ENCODE results near the gene C2CD2. TPM values are rescaled to one million over a fixed set of nuclear protein-coding genes. Genes with fewer than 3 reads are reported as not detected.

C2CD2 gene
- total and polyA plus RNA-seq, 2 donors (not counting 3 experiments of a cell fraction or from before 2014, with no cell fraction given) = 32.6 to 41.2 TPM

GRCh38 chr21:41894511-41894910 is 59.3 kb downstream of the C2CD2 start:
- ChIA-PET CTCF (interaction anchor here (0.6 to 2.4 kb wide), 7 partner anchors 11 to 223 kb away, joined by 3 to 7 read pairs (median 4); no protein-coding TSS in a partner anchor), POLR2A (no interaction called here)
- no peak overlapping the region for H3K4me3 ChIP-seq (replicated peaks in 1 of 3; ENCODE audit: insufficient read depth in 1 of 3, low read depth in 1 of 3, low read length in 3 of 3)
- peaks cover 0 to 21% of the 10 kb centered on the region in 2 experiments for H3K36me3 ChIP-seq (ENCODE audit: control insufficient read depth in 2 of 2, extremely low read depth in 1 of 2, insufficient read depth in 2 of 2, low read length in 2 of 2)
- dilution Hi-C loops (cut with MboI; ENCODE audit: extremely low pct_ligation_motif_present, low sequenced_read_pairs) = no loop called here
- BruUV-seq (replicated peaks) = no TSS peak
- no peak overlapping the region for H3K9ac ChIP-seq (replicated peaks; ENCODE audit: extremely low read depth, insufficient read depth, low read length)
- no peaks in the 10 kb centered on the region for H3K79me2 ChIP-seq (ENCODE audit: control insufficient read depth, insufficient read depth, low read length)
- peaks cover 15% of the 10 kb centered on the region for H3K4me1 ChIP-seq (ENCODE audit: control insufficient read depth, extremely low read depth, insufficient read depth, low read length)
- no peaks in the 10 kb centered on the region for H3K9me1 ChIP-seq (replicated peaks; ENCODE audit: control insufficient read depth, extremely low read depth, insufficient read depth, low read length)
- no peak overlapping the region for H2AFZ ChIP-seq (ENCODE audit: low read depth, low read length)
- no peak overlapping the region for H3K27ac ChIP-seq (ENCODE audit: insufficient read depth, low read depth, low read length)
- no peaks in the 10 kb centered on the region for H4K20me1 ChIP-seq (replicated peaks; ENCODE audit: control insufficient read depth, extremely low read depth, insufficient read depth, low read length)
- FAIRE-seq (no peak), DNase-seq (ENCODE audit: low read depth, low spot score) (no peak)
- no peak overlapping the region for H3K4me2 ChIP-seq (ENCODE audit: insufficient read depth, low read length)
- H3K9me3 ChIP-seq (replicated peaks; ENCODE audit: control insufficient read depth, insufficient read depth, low read length) = no peaks in the 10 kb centered on the region
- TF ChIP-seq MYC (IDR thresholded peaks at IDR 0.05; ENCODE audit: low read depth, low read length) (no peak), POLR2AphosphoS5 (IDR thresholded peaks at IDR 0.05; ENCODE audit: insufficient read depth, low read depth, low read length) (no peak), GATA2 (IDR thresholded peaks at IDR 0.05; ENCODE audit: insufficient read depth, insufficient read length, low read depth, low read length) (no peak), MAX (IDR thresholded peaks at IDR 0.05; ENCODE audit: insufficient read depth, insufficient read length) (no peak)
- no peaks in the 10 kb centered on the region for H3K27me3 ChIP-seq (ENCODE audit: control insufficient read depth in 2 of 2, insufficient read depth in 2 of 2, low read length in 2 of 2)
- intact Hi-C loops (cut with micrococcal nuclease) = no loop called here

GRCh38 chr21:41892726-41893125 is 61.1 kb downstream of the C2CD2 start:
- DNase-seq (ENCODE audit: low read depth, low spot score) = no peak
- BruUV-seq (replicated peaks) = no TSS peak
- FAIRE-seq = no peak
- ChIA-PET POLR2A (no interaction called here), CTCF (no interaction called here)
- TF ChIP-seq EZH2 (IDR thresholded peaks at IDR 0.05; ENCODE audit: borderline replicate concordance, low read depth, low read length, severe bottlenecking) (no peak), POLR2A (IDR thresholded peaks at IDR 0.05; ENCODE audit: low read depth, low read length) (no peak), JUN (IDR thresholded peaks at IDR 0.05; ENCODE audit: borderline replicate concordance, insufficient read depth, insufficient read length, low read depth) (no peak), POLR2AphosphoS5 (IDR thresholded peaks at IDR 0.05; ENCODE audit: insufficient read depth, low read depth, low read length) (no peak), FOS (IDR thresholded peaks at IDR 0.05; ENCODE audit: borderline replicate concordance, insufficient read depth, low read length) (no peak), GATA2 (IDR thresholded peaks at IDR 0.05; ENCODE audit: insufficient read depth, insufficient read length, low read depth, low read length) (no peak), MYC (IDR thresholded peaks at IDR 0.05; ENCODE audit: low read depth, low read length) (no peak), CTCF (IDR thresholded peaks at IDR 0.05; ENCODE audit: extremely low read depth in 1 of 2, insufficient read depth in 1 of 2, low read depth in 1 of 2, low read length in 2 of 2) (no peak), MAX (IDR thresholded peaks at IDR 0.05; ENCODE audit: insufficient read depth, insufficient read length) (no peak)
- H3K4me3 ChIP-seq (replicated peaks in 1 of 3; ENCODE audit: insufficient read depth in 1 of 3, low read depth in 1 of 3, low read length in 3 of 3) = no peak overlapping the region
- H3K9me3 ChIP-seq (replicated peaks; ENCODE audit: control insufficient read depth, insufficient read depth, low read length) = no peaks in the 10 kb centered on the region
- no peaks in the 10 kb centered on the region for H3K79me2 ChIP-seq (ENCODE audit: control insufficient read depth, insufficient read depth, low read length)
- H3K4me1 ChIP-seq (ENCODE audit: control insufficient read depth, extremely low read depth, insufficient read depth, low read length) = peaks cover 18% of the 10 kb centered on the region
- dilution Hi-C loops (cut with MboI; ENCODE audit: extremely low pct_ligation_motif_present, low sequenced_read_pairs) (no loop called here), intact Hi-C loops (cut with micrococcal nuclease) (no loop called here)
- H4K20me1 ChIP-seq (replicated peaks; ENCODE audit: control insufficient read depth, extremely low read depth, insufficient read depth, low read length) = no peaks in the 10 kb centered on the region
- H3K4me2 ChIP-seq (ENCODE audit: insufficient read depth, low read length) = no peak overlapping the region
- H3K36me3 ChIP-seq (ENCODE audit: control insufficient read depth in 2 of 2, extremely low read depth in 1 of 2, insufficient read depth in 2 of 2, low read length in 2 of 2) = peaks cover 0 to 13% of the 10 kb centered on the region in 2 experiments
- H3K9me1 ChIP-seq (replicated peaks; ENCODE audit: control insufficient read depth, extremely low read depth, insufficient read depth, low read length) = no peaks in the 10 kb centered on the region
- H3K9ac ChIP-seq (replicated peaks; ENCODE audit: extremely low read depth, insufficient read depth, low read length) = no peak overlapping the region
- H3K27ac ChIP-seq (ENCODE audit: insufficient read depth, low read depth, low read length) = no peak overlapping the region
- H3K27me3 ChIP-seq (ENCODE audit: control insufficient read depth in 2 of 2, insufficient read depth in 2 of 2, low read length in 2 of 2) = no peaks in the 10 kb centered on the region
- H2AFZ ChIP-seq (ENCODE audit: low read depth, low read length) = no peak overlapping the region

Data from endothelial cell of umbilical vein (primary cell).